GM12878 (cell line): Measurements from ENCODE around the gene TMEM72. TPM values are rescaled to one million over a fixed set of nuclear protein-coding genes. Genes with fewer than 3 reads are reported as not detected.
A peak's percentile ranks its signal among the peaks of the same experiment; 100 is the strongest.

Experiments
- BRCA1 ChIP-seq: IDR thresholded peaks from 2 replicates; pipeline ENCODE4 v1.6.1; 2011; ENCODE audit warnings: low read depth, low read length, improper control_type of control experiment
- E2F4 ChIP-seq: IDR thresholded peaks from 2 replicates; pipeline ENCODE4 v1.6.1; 2012; ENCODE audit warnings: low read depth, low read length, improper control_type of control experiment
- EGR1 ChIP-seq, 2 experiments: IDR thresholded peaks; 1 replicate in 1 of 2; 2 replicates in 1 of 2; pipeline ENCODE4 v1.6.1; 2011 to 2012; ENCODE audit warnings: low read depth in 2 of 2, low read length in 2 of 2, borderline replicate concordance in 1 of 2, mild to moderate bottlenecking in 1 of 2, moderate library complexity in 1 of 2
- EZH2 ChIP-seq: IDR thresholded peaks from 2 replicates; pipeline ENCODE4 v1.6.1; 2012; ENCODE audit warnings: low read depth, mild to moderate bottlenecking, control low read depth, inconsistent platforms, low read length, borderline replicate concordance; ENCODE audit not compliant: control insufficient read depth
- HCFC1 ChIP-seq: fragments of 150-350 bp; IDR thresholded peaks from 2 replicates; pipeline ENCODE4 v1.6.1; 2014; ENCODE audit warnings: low read length
- HDAC6 ChIP-seq: fragments of 200-600 bp; sonication (generic); IDR thresholded peaks from one replicate; pipeline ENCODE4 v1.8.0; 2017; ENCODE audit warnings: antibody characterized with exemption; ENCODE audit not compliant: unreplicated experiment
- KAT2A ChIP-seq: conservative IDR thresholded peaks from 2 replicates; pipeline ENCODE4 v1.6.1; 2011; ENCODE audit warnings: low read depth, low read length; ENCODE audit not compliant: control insufficient read depth
- MEF2B ChIP-seq: fragments of 450-650 bp; IDR thresholded peaks from 2 replicates; pipeline ENCODE4 v1.6.1; 2018; ENCODE audit warnings: mild to moderate bottlenecking, moderate library complexity; ENCODE audit not compliant: partially characterized antibody, poor library complexity, severe bottlenecking
- MXI1 ChIP-seq: fragments of 150-350 bp; IDR thresholded peaks from 2 replicates; pipeline ENCODE4 v1.6.1; 2011; ENCODE audit warnings: low read depth, mild to moderate bottlenecking, inconsistent platforms, low read length, improper control_type of control experiment
- NBN ChIP-seq: fragments of 450-650 bp; IDR thresholded peaks from 2 replicates; pipeline ENCODE4 v1.6.1; 2016
- NRF1 ChIP-seq: conservative IDR thresholded peaks from 2 replicates; pipeline ENCODE4 v1.6.1; 2011; ENCODE audit warnings: mild to moderate bottlenecking, low read depth, low read length, improper control_type of control experiment
- POLR2A ChIP-seq: IDR thresholded peaks from 2 replicates; pipeline ENCODE4 v1.6.1; 2011; ENCODE audit warnings: low read depth, mild to moderate bottlenecking, low read length
- POLR2AphosphoS5 ChIP-seq: IDR thresholded peaks from 2 replicates; pipeline ENCODE4 v1.6.1; 2011; ENCODE audit warnings: mild to moderate bottlenecking, low read length, inconsistent platforms
- POU2F2 ChIP-seq: IDR thresholded peaks from 3 replicates; pipeline ENCODE4 v1.6.1; 2011; ENCODE audit warnings: low read depth, mild to moderate bottlenecking, low read length, borderline replicate concordance
- RBBP5 ChIP-seq: fragments of 200-600 bp; sonication (generic); conservative IDR thresholded peaks from 2 replicates; pipeline ENCODE4 v1.6.1; 2016
- REST ChIP-seq: IDR thresholded peaks from 2 replicates; pipeline ENCODE4 v1.6.1; 2012; ENCODE audit warnings: mild to moderate bottlenecking, low read depth, low read length
- RFX5 ChIP-seq: IDR thresholded peaks from 2 replicates; pipeline ENCODE4 v1.6.1; 2011; ENCODE audit warnings: low read depth, low read length, improper control_type of control experiment
- RUNX3 ChIP-seq: IDR thresholded peaks from 2 replicates; pipeline ENCODE4 v1.6.1; 2012; ENCODE audit warnings: low read length, inconsistent platforms
- SIN3A ChIP-seq: IDR thresholded peaks from 2 replicates; pipeline ENCODE4 v1.6.1; 2012; ENCODE audit warnings: low read depth, low read length, improper control_type of control experiment
- SIX5 ChIP-seq: IDR thresholded peaks from 2 replicates; pipeline ENCODE4 v1.6.1; 2011; ENCODE audit warnings: mild to moderate bottlenecking, low read depth, low read length, moderate library complexity; ENCODE audit not compliant: severe bottlenecking
- SKIL ChIP-seq: fragments of 450-650 bp; IDR thresholded peaks from 2 replicates; pipeline ENCODE4 v1.6.1; 2017; ENCODE audit warnings: mild to moderate bottlenecking, low read depth, inconsistent platforms; ENCODE audit not compliant: poor library complexity, severe bottlenecking
- SP1 ChIP-seq: IDR thresholded peaks from one replicate; pipeline ENCODE4 v1.6.1; 2011; ENCODE audit warnings: low read depth, low read length
- SREBF1 ChIP-seq: IDR thresholded peaks from 2 replicates; pipeline ENCODE4 v1.6.1; 2012; ENCODE audit warnings: mild to moderate bottlenecking, low read length
- TCF12 ChIP-seq: IDR thresholded peaks from 2 replicates; pipeline ENCODE4 v1.6.1; 2011; ENCODE audit warnings: low read depth, mild to moderate bottlenecking, low read length
- WRNIP1 ChIP-seq: IDR thresholded peaks from 2 replicates; pipeline ENCODE4 v1.6.1; 2011; ENCODE audit warnings: low read depth, low read length, improper control_type of control experiment, borderline replicate concordance
- ZNF217 ChIP-seq: fragments of 450-650 bp; IDR thresholded peaks from 2 replicates; pipeline ENCODE4 v1.6.1; 2017; ENCODE audit warnings: antibody characterized with exemption, mild to moderate bottlenecking
- ZNF24 ChIP-seq: fragments of 450-650 bp; IDR thresholded peaks from 2 replicates; pipeline ENCODE4 v1.6.1; 2017; ENCODE audit warnings: antibody characterized with exemption, mild to moderate bottlenecking
- polyA plus RNA-seq, 11 experiments: library from polyadenylated mRNA; depleted of rRNA in 4 of 11; unstranded in 6 of 11; stranded (reverse) in 5 of 11; fragments of >200 nt; fragmentation: Nextera tagmentation in 4 of 11; fragmentation: Illumina TruSeq in 1 of 11; extraction: Ambion mirVana in 4 of 11; extraction: Trizol in 1 of 11; gene quantifications; 1 replicate in 1 of 11; 2 replicates in 10 of 11; pipeline versions ENCODE4 v1.2.1 to v1.2.3, GENCODE V29; 2011 to 2016; ENCODE audit warnings: inconsistent platforms in 2 of 11, missing spikeins in 2 of 11, low read depth in 1 of 11
- total RNA-seq, 4 experiments: library from RNA; depleted of rRNA in 3 of 4; stranded (reverse); fragments of >200 nt in 3 of 4; fragmentation: Illumina TruSeq in 1 of 4; extraction: Trizol in 1 of 4; gene quantifications; 2 replicates each; pipeline versions ENCODE4 v1.2.1 to v1.2.3, GENCODE V29; 2013 to 2021

TMEM72 gene
- total and polyA plus RNA-seq, 10 of the 15 experiments (the other 5 are each of a cell fraction or from before 2014, with no cell fraction given), result 0.12 TPM; not detected in 9

GRCh38 chr10:44947371-44948152, 36.4 kb downstream of the TMEM72 start (continued):
- TF ChIP-seq REST, result no peak
- TF ChIP-seq EZH2, result no peak
- TF ChIP-seq POU2F2, result no peak
- no peak for TF ChIP-seq ZNF24
- no peak for TF ChIP-seq NBN
- TF ChIP-seq WRNIP1, result no peak
- no peak for TF ChIP-seq HCFC1
- TF ChIP-seq HDAC6, result no peak
- TF ChIP-seq RBBP5, result no peak
- peak; percentile 60 for TF ChIP-seq MEF2B
- no peak for TF ChIP-seq E2F4
- TF ChIP-seq POLR2AphosphoS5, result no peak
- TF ChIP-seq SKIL, result no peak
- no peak for TF ChIP-seq NRF1
- no peak for TF ChIP-seq EGR1 (IDR thresholded peaks at IDR 0.05; ENCODE audit: borderline replicate concordance in 1 of 2, low read depth in 2 of 2, low read length in 2 of 2)
- no peak for TF ChIP-seq SREBF1
- TF ChIP-seq SIX5, result no peak
- no peak for TF ChIP-seq KAT2A
- TF ChIP-seq POLR2A, result no peak
- TF ChIP-seq SP1, result no peak
- no peak for TF ChIP-seq MXI1
- TF ChIP-seq ZNF217, result no peak
- TF ChIP-seq BRCA1, result no peak
- no peak for TF ChIP-seq SIN3A
- peak; percentile 68 for TF ChIP-seq RUNX3
- TF ChIP-seq RFX5, result no peak
- TF ChIP-seq TCF12, result peak; percentile 58
